Right ventricle myocardium inferior (tissue), 1 donor: ENCODE results near the gene KHDRBS2. TPM values are rescaled to one million over a fixed set of nuclear protein-coding genes. Genes with fewer than 3 reads are reported as not detected.

Experiments used
- ATAC-seq: fragments of 200-7000 bp; cut with Tn5 transposase; one replicate; pipeline ENCODE4 v1.9.1; 2020; ENCODE audit warnings: mild to moderate bottlenecking, moderate library complexity
- DNase-seq: peaks from one replicate; pipeline ENCODE4 v3.0.0; 2021; ENCODE audit errors: missing footprints
- intact Hi-C: fragments of 100-400 bp; cut with DNase I; formaldehyde crosslinking; loops from one replicate; pipeline ENCODE4 v1.11.0; 2022
- total RNA-seq: library from RNA; stranded (reverse); fragmentation: NEBNext Ultra II Directional; extraction: Animal tissue kit (Norgen Biotek cat#: 25700); gene quantifications from one replicate; pipeline ENCODE4 v1.2.1, GENCODE V29; 2021
- donor health status: DM: no; HTN: yes; CAD: no; lungs with severe emphysema.

The KHDRBS2 gene
- total RNA-seq, 1 donor from 2014 or later, result not detected

- intact Hi-C loops, result no loop called here
- DNase-seq, result no peak
- no peak for ATAC-seq
Measured at GRCh38 chr6:61751986-61752385, 534.0 kb downstream of the KHDRBS2 start.

- intact Hi-C loops, result no loop called here
- no peak for DNase-seq
- no peak for ATAC-seq
Measured at GRCh38 chr6:61745994-61746393, 540.0 kb downstream of the KHDRBS2 start.

DNA sequence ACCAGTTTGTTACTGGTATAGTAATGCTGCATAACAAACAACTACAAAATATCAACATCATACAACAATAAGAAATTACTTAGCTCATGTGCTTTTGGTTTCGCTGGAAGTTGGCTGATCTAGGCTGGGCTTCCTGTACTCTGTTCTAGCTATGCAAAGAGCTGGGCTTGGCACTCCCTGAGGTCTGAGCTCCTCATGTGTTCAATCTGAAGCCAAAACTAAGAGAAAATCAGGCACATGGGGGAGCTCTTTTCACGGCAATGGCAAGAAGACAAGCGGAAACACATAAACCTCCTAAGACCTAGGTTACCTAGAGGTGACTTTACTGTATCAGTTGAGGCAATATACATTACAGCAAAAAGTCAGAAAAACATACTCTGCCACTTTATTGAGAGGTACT is 574.2 kb downstream of the KHDRBS2 start:
- intact Hi-C loops, result no loop called here
- no peak for ATAC-seq
- no peak for DNase-seq

GRCh38 chr6:61688165-61688564 is 597.9 kb downstream of the KHDRBS2 start:
- intact Hi-C loops, result no loop called here
- ATAC-seq (no peak), DNase-seq (no peak)

- DNase-seq (no peak), ATAC-seq (no peak)
- intact Hi-C loops, result no loop called here
Measured at GRCh38 chr6:61682562-61682961, 603.5 kb downstream of the KHDRBS2 start.

GRCh38 chr6:61679625-61680024 is 606.4 kb downstream of the KHDRBS2 start:
- DNase-seq (no peak), ATAC-seq (no peak)
- intact Hi-C loops, result no loop called here

- intact Hi-C loops, result no loop called here
- DNase-seq (no peak), ATAC-seq (no peak)
Measured at GRCh38 chr6:61675734-61676133, 610.3 kb downstream of the KHDRBS2 start.

GRCh38 chr6:61649845-61650244 is 636.2 kb downstream of the KHDRBS2 start:
- no peak for DNase-seq
- no peak for ATAC-seq
- intact Hi-C loops, result no loop called here

GRCh38 chr6:61640463-61640862 is 645.6 kb downstream of the KHDRBS2 start:
- no peak for DNase-seq
- intact Hi-C loops, result no loop called here
- ATAC-seq, result no peak
